Measurements from ENCODE around the gene AUTS2.

DNA sequence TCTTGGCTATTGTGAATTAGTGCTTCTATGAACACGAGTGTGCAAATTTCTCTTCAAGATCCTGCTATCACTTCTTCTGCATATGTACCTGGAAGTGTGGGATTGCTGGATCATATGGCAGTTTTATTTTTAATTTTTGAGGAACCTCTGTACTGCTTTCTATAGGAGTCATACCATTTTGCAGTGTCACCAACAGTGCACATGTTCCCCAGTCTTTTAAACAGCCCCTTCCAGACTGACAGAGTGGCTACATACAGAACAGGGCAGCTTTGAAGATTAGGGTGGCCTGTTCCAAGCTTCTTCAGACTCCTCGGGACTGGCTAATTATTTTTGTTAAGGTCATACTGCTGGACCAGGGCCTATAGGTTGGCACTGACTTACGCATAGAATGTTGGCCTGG, 82.9 kb downstream of the AUTS2 start:
- TF ChIP-seq POLR2A (IDR thresholded peaks at IDR 0.05): no peak
- TF ChIP-seq, protein P1, sequence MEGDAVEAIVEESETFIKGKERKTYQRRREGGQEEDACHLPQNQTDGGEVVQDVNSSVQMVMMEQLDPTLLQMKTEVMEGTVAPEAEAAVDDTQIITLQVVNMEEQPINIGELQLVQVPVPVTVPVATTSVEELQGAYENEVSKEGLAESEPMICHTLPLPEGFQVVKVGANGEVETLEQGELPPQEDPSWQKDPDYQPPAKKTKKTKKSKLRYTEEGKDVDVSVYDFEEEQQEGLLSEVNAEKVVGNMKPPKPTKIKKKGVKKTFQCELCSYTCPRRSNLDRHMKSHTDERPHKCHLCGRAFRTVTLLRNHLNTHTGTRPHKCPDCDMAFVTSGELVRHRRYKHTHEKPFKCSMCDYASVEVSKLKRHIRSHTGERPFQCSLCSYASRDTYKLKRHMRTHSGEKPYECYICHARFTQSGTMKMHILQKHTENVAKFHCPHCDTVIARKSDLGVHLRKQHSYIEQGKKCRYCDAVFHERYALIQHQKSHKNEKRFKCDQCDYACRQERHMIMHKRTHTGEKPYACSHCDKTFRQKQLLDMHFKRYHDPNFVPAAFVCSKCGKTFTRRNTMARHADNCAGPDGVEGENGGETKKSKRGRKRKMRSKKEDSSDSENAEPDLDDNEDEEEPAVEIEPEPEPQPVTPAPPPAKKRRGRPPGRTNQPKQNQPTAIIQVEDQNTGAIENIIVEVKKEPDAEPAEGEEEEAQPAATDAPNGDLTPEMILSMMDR (IDR thresholded peaks at IDR 0.05): no peak
